IPS DF 19.7 (cell line): ENCODE measurements around the gene THOP1.

Source experiments
- DNase-seq: peaks from one replicate; pipeline ENCODE4 v3.0.0-alpha.2; 2013; ENCODE audit warnings: low read depth, low spot score

THOP1 gene

DNA sequence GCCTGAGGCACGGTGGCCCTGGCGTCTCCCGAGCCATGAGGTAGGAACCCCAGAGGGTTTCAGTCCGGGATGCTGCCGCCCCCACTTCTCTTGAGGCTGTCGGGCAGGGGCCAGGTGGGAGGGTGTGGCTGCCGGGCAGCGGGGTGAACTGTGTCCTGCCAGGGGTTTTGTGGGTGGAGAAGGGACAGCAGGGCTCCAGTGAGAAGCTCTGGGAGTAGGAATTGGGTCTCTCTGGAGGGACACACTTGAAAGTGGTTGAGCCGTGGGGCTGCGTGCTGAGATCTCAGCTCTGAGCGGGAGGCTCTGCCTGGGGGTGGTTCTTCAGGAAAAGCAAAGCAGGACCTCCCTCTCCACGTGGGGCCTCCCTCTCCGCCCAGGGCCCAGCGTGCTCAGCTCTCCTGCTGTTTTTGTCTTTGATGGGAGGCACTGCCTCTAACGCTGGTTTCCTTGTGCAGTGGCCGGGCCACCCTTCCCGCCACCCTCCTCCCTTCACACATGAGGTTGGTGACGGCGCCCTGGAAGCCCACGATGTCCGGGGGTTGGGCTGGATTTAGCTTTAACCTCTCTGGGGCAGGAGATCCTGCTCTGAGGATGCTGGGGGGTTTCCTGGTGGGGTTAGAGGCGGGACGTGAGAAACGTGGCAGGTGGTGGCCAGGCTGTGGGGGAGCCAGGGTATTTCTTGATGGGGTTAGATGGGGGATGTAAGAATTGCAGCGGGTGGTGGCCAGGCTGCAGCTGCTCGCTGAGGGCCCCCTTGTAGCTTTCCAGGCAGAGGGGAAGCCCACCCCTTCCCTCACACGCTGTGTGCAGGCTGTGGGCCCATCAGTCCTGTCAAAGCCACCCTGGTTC, 19.1 kb downstream of the THOP1 start:
- no peak for DNase-seq

DNA sequence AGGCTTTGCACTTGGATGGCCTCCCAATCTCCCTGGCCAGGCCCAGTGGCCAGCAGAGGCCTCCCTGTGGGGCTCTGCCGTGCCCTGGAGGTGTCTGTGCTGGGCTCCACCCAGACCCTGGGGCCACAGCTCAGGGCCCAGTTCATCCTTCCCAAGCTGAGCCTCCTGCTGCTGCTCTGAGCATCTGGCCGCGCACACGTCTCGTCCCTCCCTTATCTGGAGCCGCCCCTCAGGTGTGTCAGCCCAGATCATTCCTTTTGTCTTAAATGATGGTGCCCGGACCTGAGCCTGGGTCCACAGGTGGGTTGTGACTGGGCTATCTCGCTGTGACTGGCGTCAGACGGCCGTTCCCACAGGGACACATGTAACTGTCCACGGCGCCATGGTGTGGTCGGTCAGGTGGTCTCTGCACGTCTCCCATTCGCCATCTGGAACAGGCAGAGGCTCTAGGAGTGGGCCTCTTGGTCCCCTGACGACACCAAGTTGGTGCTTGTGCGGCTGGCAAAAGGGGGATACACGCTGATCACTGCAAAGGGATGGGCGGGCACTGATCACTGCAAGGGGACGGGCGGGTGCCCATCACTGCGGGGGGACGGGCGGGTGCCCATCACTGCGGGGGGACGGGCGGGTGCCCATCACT, 20.1 kb downstream of the THOP1 start:
- no peak for DNase-seq

DNA sequence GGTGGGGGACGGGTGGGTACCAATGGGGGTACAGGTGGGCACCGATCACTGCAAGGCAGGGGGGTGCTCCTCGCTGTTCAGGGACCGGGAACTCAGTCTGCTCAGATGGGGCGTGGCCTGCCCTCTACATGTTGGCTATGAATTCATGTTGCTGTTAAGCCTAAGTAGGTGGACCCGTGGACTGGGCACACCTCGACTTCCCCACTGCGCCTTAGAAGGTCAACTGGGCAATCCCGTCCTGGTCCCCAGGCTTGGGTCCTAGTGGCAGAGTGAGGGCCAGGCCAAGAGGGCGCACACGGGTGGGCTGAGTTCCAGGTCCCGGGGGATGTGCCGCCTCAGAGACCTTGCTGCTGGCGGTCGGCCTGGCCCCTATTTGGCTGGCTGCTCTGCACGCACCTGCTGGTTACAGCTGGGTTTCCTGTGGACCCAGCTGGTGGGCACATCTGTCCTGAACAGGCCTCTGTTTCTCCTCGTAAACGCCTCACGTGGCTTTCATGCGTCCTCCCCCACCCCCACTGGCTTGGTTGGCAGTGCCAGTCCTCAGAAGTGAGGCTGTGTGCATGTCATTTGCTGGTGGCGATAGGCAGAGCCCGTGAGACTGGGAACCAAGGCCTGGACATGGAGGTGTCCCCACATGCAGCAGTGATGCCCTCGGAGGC, 20.8 kb downstream of the THOP1 start:
- no peak for DNase-seq

DNA sequence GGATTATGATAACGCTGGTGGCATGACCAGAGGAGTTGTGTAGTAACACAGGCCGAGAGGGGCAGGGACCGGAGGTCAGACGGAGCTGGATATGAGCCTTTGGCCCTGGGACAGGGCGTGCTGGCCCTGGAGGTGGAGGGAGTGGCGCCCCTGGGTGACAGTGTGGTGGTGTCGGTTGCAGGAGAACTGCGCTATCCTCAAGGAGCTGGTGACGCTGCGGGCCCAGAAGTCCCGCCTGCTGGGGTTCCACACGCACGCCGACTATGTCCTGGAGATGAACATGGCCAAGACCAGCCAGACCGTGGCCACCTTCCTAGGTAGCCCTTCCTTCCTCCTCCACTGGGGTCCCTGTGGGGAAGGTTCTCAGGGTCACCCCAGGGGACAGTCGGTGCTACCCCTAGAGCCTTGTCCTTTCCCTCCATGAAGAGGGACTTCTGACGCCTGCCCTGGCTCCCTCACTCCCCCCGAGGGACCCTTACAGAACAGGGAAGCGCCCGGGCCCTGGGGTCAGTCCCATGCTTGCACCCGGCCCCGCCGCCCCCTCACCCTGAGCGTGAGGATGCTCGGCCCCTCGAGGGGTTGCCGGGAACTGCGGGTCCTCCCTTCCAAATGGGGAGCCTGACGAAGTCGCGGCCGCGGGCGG, 21.6 kb downstream of the THOP1 start:
- DNase-seq, result no peak

DNA sequence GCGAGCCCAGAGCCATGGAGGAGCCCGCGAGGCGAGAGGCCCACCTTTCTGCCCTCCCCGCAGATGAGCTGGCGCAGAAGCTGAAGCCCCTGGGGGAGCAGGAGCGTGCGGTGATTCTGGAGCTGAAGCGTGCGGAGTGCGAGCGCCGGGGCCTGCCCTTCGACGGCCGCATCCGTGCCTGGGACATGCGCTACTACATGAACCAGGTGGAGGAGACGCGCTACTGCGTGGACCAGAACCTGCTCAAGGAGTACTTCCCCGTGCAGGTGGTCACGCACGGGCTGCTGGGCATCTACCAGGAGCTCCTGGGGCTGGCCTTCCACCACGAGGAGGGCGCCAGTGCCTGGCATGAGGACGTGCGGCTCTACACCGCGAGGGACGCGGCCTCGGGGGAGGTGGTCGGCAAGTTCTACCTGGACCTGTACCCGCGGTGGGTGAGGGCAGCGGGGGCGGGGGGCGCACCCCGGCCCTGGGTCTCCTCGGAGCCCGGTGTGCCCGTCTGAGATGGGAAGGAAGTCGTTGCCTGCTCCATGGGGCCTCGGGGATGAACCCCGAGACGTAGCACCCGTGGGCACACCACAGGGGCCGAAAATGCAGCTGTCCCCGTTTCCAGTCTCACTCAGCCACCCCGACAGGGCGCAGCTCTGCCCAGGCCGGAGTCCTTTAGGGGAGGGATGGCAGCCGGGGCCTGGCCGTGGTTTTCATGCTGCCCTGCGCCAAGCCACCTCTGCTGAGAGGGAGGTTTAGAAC, 22.3 kb downstream of the THOP1 start:
- no peak for DNase-seq

DNA sequence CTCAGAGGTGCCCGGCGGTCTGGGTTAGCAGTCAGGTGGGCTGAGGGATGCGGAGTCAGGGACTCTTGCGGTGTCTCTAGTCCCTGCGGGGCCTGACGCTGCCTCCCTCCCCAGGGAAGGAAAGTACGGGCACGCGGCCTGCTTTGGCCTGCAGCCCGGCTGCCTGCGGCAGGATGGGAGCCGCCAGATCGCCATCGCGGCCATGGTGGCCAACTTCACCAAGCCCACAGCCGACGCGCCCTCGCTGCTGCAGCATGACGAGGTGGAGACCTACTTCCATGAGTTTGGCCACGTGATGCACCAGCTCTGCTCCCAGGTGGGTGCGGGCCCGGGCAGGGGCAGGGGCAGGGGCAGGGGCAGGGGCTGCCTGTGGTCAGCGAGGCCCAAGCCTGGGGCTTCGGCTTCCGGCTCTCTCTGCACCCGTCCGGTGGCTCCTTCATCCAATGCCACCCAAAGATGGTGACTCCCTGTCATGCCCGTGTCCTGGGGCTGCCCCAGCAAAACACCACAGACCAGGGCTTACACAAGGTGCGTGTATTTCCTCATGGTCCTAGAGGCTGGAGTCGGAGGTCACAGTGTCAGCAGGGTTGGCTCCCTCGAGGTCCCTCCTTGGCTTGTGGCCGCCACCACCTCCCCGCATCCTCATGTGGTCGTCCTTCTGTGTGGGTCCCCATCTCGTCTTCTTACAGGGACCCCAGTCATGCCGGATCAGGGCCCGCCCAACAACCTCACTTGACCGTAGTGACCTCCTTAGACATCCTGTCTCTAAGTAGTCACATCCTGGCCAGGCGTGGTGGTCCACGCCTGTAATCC, 23.0 kb downstream of the THOP1 start:
- no peak for DNase-seq

DNA sequence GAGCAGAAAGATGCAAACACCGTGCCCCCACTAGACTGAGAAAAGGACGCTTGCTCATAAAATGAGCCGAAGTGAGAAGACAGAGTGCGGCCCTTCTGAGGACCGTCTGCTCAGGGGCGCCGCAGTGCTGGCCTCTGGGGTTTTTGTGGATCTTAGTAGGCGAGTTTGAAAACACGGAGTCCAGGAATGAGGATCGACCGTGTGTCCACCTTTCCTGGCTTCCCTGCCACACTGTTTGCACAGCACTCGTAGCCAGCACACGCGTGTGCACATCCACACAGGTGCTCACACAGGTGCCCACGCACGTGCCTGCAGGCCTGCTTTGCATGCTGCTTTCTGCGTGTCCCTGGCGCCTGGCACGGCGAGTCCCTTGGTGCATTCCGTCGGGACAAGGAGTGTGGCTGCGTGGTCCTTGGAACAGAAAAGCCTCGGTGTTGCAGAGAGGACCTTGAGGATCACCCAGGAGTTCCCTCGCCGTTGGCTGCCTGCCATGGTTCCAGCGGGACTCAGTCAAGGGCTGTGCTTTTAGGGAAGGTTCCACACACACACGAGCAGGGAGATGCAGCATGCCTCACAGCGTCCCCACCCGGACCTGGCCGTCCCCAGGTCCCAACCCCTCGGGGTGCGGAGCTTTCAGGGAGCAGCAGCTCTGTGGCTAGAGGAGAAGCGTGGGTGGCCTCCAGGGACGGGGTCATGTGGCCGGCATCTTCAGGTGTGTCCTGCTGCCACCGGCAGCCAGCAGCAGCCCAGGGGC, 24.3 kb downstream of the THOP1 start:
- DNase-seq, result no peak

DNA sequence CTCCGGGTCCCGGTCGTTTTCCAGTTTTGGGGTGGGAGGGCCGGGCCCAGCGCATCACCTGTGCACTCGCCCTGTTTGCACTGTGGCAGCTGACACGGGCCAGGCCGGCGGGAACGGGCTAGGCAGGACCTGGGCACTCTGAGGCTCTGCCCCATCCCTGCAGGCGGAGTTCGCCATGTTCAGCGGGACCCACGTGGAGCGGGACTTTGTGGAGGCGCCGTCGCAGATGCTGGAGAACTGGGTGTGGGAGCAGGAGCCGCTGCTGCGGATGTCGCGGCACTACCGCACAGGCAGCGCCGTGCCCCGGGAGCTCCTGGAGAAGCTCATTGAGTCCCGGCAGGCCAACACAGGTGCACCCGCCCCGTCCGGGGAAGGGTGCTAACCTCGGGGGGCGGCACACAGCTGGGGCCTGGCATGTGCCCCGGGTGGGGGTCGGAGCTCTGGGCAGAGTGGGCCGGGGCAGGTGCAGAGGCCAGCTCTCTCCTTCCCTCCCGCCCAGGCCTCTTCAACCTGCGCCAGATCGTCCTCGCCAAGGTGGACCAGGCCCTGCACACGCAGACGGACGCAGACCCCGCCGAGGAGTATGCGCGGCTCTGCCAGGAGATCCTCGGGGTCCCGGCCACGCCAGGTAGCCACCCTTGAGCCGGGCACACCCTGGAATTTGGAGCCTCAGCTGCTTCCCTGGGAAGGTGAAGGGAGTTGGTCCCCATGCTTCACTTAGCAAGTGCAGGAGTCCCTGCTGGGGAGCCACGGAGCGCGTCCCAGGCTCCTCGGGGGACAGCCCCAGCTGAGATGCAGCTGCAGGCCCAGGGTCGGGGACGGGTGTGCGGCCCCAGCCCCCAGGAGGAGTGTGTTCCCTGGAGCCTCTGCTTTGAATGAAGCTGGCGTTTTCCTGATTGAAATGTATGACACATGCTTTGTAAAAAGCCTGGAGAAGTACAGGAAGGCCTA, 25.1 kb downstream of the THOP1 start:
- no peak for DNase-seq

DNA sequence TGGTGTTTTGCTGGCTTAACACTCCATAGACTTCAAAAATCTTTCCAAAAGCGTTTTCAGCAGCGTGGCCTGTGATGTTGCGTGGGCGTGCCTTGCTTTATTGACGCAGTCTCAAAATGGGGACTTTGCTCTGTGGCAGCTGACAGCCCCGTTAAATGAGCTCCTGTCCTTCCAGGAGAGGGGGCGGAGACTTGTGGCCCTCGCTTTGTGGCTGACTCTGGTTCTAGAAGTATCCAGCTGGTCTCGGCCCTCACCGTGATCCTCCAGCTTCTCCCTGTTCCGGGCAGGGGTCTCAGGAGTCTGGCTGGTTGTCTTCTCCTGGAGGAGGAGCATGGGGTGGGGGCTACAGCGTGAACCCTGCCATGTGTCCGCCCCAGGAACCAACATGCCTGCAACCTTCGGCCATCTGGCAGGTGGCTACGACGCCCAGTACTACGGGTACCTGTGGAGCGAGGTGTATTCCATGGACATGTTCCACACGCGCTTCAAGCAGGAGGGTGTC, 26.0 kb downstream of the THOP1 start:
- no peak for DNase-seq

DNA sequence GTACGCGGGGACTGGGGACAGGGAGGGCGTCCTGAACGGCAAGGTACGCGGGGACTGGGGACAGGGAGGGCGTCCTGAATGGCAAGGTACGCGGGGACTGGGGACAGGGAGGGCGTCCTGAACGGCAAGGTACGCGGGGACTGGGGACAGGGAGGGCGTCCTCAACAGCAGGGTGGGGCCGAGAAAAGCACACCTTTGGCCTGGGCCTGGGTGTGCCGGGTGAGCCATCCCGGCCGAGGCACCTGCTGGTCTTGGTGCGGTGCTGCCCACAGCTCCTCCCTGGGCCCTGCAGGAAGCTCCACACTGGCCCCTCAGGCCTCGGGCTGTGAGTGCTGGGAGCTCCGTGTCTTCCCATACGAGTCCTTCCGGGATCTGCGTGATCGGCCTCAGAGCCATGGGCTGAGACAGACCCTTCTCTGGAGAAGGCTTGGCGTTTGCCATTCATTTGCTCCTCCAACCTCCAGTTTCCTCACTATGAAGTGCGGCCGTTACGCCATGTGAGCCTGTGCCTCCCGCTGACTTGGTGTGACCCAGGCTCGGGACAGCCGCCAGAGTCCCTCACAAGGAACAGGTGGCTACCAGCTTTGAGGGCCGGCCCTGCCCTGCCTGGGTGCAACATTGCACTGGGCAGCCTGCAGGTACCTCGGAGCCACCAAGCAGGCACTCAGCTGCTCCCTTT, 26.6 kb downstream of the THOP1 start:
- DNase-seq, result no peak

DNA sequence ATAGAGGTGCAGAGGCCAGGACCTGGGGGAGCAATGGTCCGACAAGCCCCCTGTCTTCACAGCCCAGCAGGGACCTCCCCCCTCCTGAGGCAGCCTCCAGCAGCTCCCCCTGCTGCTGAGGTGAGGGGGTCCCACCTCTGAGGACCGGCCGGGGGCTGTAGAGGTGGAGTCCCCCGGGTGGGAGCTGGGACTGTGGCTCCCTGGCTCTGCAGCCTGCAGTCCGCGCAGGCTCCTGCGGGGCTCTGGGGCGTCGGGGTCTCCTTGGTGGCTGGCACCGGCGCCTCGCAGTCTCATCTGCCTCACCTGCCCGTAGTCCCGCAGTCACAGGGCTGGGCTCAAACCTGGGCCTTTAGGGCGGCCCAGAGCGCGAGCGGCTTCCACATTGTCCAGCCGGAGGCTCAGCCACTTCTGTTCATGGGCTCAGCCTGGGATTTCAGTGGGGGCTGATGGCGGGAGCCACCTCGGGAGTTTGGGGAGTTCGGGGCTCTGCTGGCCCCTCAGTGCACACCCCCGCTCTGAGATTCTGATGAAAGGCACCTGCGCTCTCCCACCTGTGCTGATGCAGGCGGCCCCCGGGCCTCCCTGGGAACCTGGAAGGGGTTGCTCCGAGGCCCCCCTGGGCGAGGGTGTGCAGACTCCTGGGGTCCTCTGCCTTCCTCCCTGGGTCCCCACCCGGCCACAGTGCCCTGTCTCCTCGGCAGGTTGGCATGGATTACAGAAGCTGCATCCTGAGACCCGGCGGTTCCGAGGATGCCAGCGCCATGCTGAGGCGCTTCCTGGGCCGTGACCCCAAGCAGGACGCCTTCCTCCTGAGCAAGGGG, 27.3 kb downstream of the THOP1 start:
- no peak for DNase-seq

DNA sequence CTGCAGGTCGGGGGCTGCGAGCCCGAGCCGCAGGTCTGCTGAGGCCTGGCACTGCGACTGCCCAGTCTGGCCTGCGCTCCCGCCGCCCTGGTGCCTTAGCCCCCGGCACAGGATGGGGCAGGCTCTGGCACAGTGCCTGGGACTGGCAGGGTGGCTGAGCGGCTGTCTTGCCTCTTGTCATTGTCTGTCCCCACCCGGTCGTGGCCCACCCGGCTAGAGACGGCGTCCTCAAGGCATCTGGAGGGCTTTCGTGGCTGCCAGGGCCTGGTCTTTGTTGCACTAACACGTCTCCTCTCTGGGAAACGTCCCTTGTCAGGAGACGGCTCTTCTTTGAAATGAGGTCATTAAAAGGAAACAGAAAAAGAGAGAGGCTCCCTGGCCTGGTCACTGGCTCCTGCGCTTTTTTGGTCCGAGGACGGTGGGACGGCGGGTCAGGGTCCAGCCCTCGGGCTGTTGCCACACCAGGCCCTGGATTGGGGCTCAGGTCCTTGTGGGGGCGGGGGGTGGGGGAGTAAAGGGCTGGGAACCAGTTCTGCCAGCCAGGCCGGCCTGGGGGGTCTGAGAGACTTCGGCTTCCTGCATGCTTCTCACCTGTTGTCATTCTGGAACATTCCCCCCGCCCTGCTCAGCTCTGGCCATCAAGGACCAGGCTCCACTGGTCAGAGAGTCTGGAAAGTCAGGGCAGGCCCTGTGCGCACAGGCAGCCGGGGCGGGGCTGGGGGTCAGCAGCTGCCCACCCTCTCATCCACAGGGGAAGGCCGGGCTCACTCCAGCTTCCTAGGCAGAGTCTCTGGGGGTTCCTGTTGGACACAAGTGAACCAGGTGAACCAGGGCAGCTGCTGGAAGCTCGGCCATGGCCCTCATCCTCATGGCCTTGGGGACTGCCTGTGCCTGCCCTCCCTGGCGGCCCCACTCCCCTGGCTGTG, 28.2 kb downstream of the THOP1 start:
- no peak for DNase-seq

DNA sequence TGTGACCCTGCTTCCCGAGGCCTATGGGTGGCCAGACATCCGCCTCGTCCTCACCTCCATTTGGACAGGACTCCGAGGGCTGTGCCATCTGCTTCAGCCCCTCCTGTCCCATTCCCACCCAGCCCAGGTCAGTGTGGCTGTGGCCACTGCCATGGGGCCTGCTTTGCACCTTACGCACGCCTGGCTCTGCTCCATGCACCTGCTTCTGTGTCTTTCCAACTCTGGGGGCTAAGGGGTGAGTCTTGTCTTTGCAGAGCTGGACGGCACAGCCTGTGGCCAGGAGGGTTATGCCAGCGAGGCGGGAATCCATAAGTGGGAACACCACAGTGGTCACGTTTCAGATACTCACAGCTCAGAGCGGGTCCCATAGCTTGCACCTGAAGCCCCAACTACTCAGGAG, 29.1 kb downstream of the THOP1 start:
- no peak for DNase-seq

DNA sequence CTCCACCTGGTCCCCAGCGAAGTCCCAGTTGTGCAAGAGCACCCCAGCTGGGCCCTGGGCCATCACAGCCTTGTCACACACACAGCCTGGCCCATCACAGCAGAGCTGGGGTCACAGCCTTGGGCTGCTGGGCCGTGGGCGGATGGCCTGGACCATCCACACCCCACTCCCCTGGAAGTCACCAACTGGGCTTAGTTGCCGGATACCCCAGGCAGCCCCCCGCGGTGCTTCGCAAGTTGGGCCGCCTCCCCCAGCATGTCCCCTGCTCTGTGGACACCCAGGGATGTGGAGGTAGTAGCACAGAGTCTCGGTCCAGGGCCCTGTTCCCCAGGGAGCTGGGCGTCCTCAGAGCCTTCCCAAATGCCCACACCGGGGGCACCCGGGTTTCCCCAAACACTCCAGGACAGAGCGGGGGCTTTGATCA, 29.9 kb downstream of the THOP1 start:
- no peak for DNase-seq

DNA sequence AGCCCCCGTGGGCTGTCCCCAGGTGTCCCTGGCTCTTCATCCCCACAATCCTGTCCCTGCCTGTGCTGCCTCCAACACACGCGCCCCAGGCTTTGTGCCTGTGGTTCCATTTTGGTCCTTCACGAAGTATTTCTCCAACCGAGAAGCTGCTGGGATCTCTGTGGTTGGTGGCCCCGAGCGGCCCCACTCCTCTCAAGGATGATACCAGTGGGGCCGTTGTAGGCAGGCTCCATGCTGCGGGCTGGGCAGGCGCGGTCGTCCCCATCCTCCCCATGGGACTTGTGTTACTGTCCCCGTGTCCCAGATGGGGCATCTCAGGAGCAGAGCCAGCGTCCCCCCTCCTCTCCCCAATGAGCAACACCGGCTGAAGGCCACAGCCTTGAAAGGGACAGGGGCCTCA, 30.6 kb downstream of the THOP1 start:
- no peak for DNase-seq

DNA sequence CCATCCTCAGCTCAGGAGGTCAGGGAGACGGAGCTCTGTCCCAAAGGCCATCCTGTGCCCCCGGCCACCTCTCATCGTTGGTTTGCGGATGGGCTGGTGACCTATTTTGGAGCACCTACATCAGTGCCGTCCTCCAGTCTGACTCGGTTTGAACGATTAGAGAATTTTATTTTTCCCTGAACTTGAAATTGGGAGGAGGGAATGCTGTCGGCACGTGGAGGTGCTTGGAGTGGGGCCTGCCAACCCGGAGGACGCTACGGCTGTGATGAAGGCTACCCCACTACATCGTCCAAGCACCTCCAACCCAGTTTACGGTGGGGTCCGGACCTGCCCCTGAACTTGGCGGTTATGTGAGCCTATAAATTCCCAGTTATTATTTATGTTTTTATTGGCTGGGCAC, 31.3 kb downstream of the THOP1 start:
- no peak for DNase-seq
